Measurements from ENCODE around the gene DMRTC2.

DNA sequence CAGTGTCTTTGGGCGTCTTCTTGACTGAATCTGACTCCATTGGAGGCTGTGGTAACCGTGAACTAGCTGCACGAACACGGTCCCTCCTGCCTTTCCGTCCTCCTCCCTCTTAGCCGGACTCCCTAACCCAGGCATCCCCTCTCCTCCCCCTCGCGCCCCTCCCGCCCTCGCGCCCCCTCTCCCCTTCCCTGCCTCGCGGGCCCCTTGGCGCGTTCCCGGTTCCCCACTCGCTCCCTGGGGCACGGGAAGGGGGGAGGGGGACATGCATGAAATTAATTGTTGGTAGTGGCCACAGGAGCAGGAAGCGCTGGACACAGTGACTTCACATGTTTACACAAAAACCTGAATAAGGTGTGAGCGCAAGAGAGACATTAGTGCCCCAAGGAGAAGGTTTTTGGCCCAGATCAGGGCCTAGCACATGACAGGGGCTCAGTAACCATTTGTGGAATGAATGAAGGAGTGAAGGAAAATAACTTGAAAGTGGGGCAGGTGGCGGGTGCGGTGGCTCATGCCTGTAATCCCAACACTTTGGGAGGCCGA lies 279 bp downstream of the DMRTC2 start:
- TF ChIP-seq, protein P1, sequence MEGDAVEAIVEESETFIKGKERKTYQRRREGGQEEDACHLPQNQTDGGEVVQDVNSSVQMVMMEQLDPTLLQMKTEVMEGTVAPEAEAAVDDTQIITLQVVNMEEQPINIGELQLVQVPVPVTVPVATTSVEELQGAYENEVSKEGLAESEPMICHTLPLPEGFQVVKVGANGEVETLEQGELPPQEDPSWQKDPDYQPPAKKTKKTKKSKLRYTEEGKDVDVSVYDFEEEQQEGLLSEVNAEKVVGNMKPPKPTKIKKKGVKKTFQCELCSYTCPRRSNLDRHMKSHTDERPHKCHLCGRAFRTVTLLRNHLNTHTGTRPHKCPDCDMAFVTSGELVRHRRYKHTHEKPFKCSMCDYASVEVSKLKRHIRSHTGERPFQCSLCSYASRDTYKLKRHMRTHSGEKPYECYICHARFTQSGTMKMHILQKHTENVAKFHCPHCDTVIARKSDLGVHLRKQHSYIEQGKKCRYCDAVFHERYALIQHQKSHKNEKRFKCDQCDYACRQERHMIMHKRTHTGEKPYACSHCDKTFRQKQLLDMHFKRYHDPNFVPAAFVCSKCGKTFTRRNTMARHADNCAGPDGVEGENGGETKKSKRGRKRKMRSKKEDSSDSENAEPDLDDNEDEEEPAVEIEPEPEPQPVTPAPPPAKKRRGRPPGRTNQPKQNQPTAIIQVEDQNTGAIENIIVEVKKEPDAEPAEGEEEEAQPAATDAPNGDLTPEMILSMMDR (IDR thresholded peaks at IDR 0.05) = no peak
- TF ChIP-seq POLR2A (IDR thresholded peaks at IDR 0.05) = no peak
- no peak for TF ChIP-seq EP300 (IDR thresholded peaks at IDR 0.05)
- no peak for TF ChIP-seq POLR2AphosphoS5 (IDR thresholded peaks at IDR 0.05)
